Uterus (tissue), 4 donors: Measurements from ENCODE around the gene FER. TPM values are rescaled to one million over a fixed set of nuclear protein-coding genes. Genes with fewer than 3 reads are reported as not detected.

Experiments used
- DNase-seq, 2 donors: peaks; one replicate each; pipeline ENCODE4 v3.0.0-alpha.2; 2019 to 2020
- H3K27ac ChIP-seq, 2 donors: fragments of 200-600 bp; sonication (generic); 1 replicate in 1 of 2; 2 replicates in 1 of 2; pipeline ENCODE4 v1.5.1; 2016 to 2018
- H3K27me3 ChIP-seq, 2 donors: fragments of 200-600 bp; sonication (generic); one replicate each; pipeline ENCODE4 v1.5.1; 2018 to 2019; ENCODE audit warnings: control low read depth in 1 of 2
- H3K36me3 ChIP-seq, 2 donors: fragments of 200-600 bp; sonication (generic); one replicate each; pipeline ENCODE4 v1.5.1; 2019; ENCODE audit warnings: control low read depth in 1 of 2
- H3K4me1 ChIP-seq, 2 donors: fragments of 200-600 bp; sonication (generic); one replicate each; pipeline ENCODE4 v1.5.1; 2018 to 2019; ENCODE audit warnings: control low read depth in 1 of 2
- H3K4me3 ChIP-seq, 2 donors: fragments of 200-600 bp; sonication (generic); 1 replicate in 1 of 2; 2 replicates in 1 of 2; pipeline ENCODE4 v1.5.1; 2018 to 2019; ENCODE audit warnings: mild to moderate bottlenecking in 1 of 2
- H3K9me3 ChIP-seq, 2 donors: fragments of 200-600 bp; sonication (generic); one replicate each; pipeline ENCODE4 v1.5.1; 2019; ENCODE audit warnings: control low read depth in 1 of 2
- CTCF ChIP-seq, 4 experiments: fragments of 200-600 bp in 2 of 4; fragments of 450-650 bp in 2 of 4; sonication (generic) in 2 of 4; IDR thresholded peaks; one replicate each; pipeline ENCODE4 v1.5.1; 2016 to 2019; ENCODE audit warnings: antibody characterized with exemption in 4 of 4, mild to moderate bottlenecking in 2 of 4, moderate library complexity in 1 of 4
- POLR2A ChIP-seq, 2 donors: fragments of 450-650 bp; IDR thresholded peaks; one replicate each; pipeline ENCODE4 v1.6.1; 2016; ENCODE audit warnings: antibody characterized with exemption in 2 of 2, mild to moderate bottlenecking in 1 of 2, moderate library complexity in 1 of 2
- intact Hi-C: fragments of 100-400 bp; cut with DNase I; formaldehyde crosslinking; loops from one replicate; pipeline ENCODE4 v1.15.1; 2023; ENCODE audit warnings: low total_unique reads
- total RNA-seq, 4 donors: library from RNA; depleted of rRNA in 3 of 4; stranded (reverse); fragments of >200 nt in 3 of 4; gene quantifications; one replicate each; pipeline versions ENCODE4 v1.1.0 to v1.2.4, GENCODE V29; 2014 to 2023
- donor health status: DM: yes; HTN: yes; CAD: no.

The FER gene
- total RNA-seq, 4 donors from 2014 or later = 16.9 to 60.1 (median 38.0) TPM

- H3K4me1 ChIP-seq = no peaks in the 10 kb centered on the region
- TF ChIP-seq CTCF (IDR thresholded peaks at IDR 0.05) = no peak
- TF ChIP-seq POLR2A (IDR thresholded peaks at IDR 0.05) = no peak
- no peaks in the 10 kb centered on the region for H3K9me3 ChIP-seq
- intact Hi-C loops = no loop called here
- no peak overlapping the region for H3K4me3 ChIP-seq
- H3K36me3 ChIP-seq = no peaks in the 10 kb centered on the region
- H3K27ac ChIP-seq = no peak overlapping the region
- DNase-seq = no peak
- H3K27me3 ChIP-seq = no peaks in the 10 kb centered on the region
These were observed 282.9 kb downstream of the FER start for GRCh38 chr5:109030360-109031143.

- no peaks in the 10 kb centered on the region for H3K9me3 ChIP-seq
- H3K36me3 ChIP-seq = no peaks in the 10 kb centered on the region
- intact Hi-C loops = no loop called here
- no peak for DNase-seq
- H3K27ac ChIP-seq = no peak overlapping the region
- no peaks in the 10 kb centered on the region for H3K27me3 ChIP-seq
- TF ChIP-seq CTCF (IDR thresholded peaks at IDR 0.05) (no peak), POLR2A (IDR thresholded peaks at IDR 0.05) (no peak)
- H3K4me1 ChIP-seq = no peaks in the 10 kb centered on the region
- H3K4me3 ChIP-seq = no peak overlapping the region
These were observed 286.6 kb downstream of the FER start for GRCh38 chr5:109034306-109034705.

- no peak for DNase-seq
- TF ChIP-seq POLR2A (IDR thresholded peaks at IDR 0.05) (no peak), CTCF (IDR thresholded peaks at IDR 0.05) (no peak)
- intact Hi-C loops = no loop called here
- H3K36me3 ChIP-seq = no peaks in the 10 kb centered on the region
- H3K4me3 ChIP-seq = no peak overlapping the region
- H3K4me1 ChIP-seq = no peaks in the 10 kb centered on the region
- H3K27ac ChIP-seq = no peak overlapping the region
- H3K9me3 ChIP-seq = no peaks in the 10 kb centered on the region
- H3K27me3 ChIP-seq = no peaks in the 10 kb centered on the region
These were observed 287.7 kb downstream of the FER start for GRCh38 chr5:109035436-109035835.

DNA sequence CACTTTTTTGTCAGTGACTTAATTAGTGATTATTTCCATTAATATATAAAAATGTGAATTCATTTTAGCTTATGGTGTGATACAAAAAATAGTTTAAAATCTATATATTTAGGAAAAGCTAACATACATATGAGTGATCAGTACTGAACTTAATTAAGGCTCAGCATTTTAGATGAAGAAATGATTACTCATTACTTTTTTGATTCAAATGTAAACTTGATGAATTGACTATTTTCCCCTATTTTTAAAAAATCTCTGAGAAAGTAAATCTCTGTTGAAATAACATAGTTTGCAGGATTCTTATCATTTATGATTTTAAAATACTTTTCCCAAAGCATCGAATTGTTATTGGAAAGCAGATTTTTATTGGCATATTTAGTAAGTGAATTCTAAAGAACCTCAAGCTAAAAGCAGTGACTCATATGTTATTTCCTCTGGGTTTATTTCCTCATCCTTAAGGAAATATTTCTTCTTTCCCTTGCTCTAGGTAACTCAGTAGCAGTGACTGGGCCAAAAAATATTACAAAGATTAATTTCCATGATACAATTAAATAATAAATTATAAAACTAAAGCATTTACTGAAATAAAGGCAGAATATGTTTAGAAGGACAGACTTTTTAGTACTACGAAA lies 290.6 kb downstream of the FER start:
- Histone ChIP-seq H3K4me3 (no peak overlapping the region), H3K4me1 (no peaks in the 10 kb centered on the region), H3K27me3 (no peaks in the 10 kb centered on the region), H3K27ac (no peak overlapping the region), H3K36me3 (no peaks in the 10 kb centered on the region), H3K9me3 (no peaks in the 10 kb centered on the region)
- DNase-seq = no peak
- intact Hi-C loops = no loop called here
- TF ChIP-seq CTCF (IDR thresholded peaks at IDR 0.05) (no peak), POLR2A (IDR thresholded peaks at IDR 0.05) (no peak)

- H3K9me3 ChIP-seq = no peaks in the 10 kb centered on the region
- TF ChIP-seq CTCF (IDR thresholded peaks at IDR 0.05) = no peak
- TF ChIP-seq POLR2A (IDR thresholded peaks at IDR 0.05) = no peak
- intact Hi-C loops = no loop called here
- H3K27me3 ChIP-seq = no peaks in the 10 kb centered on the region
- no peaks in the 10 kb centered on the region for H3K4me1 ChIP-seq
- H3K27ac ChIP-seq = no peak overlapping the region
- DNase-seq = no peak
- H3K4me3 ChIP-seq = no peak overlapping the region
- H3K36me3 ChIP-seq = no peaks in the 10 kb centered on the region
These were observed 293.6 kb downstream of the FER start for GRCh38 chr5:109041317-109041716.
